ENCODE results near the gene ADGRF3. TPM values are rescaled to one million over a fixed set of nuclear protein-coding genes. Genes with fewer than 3 reads are reported as not detected.
"Not testable (repeated sequence)": the region's sequence is repeated elsewhere in the genome, so short reads cannot be mapped to it uniquely, and the experiment has no call there.

Gene ADGRF3
- 2.2 TPM for polyA plus RNA-seq (2012; ENCODE audit: insufficient read depth, insufficient read length)

- peak; percentile 80 for DNase-seq (ENCODE audit: low read depth, low spot score)
- H3K4me3 ChIP-seq (ENCODE audit: low read length): peak within 1 kb of the TSS; percentile 78
These were observed at the start of gene ADGRF3 for GRCh38 chr2:26346454-26347053. Gene ADGRF3 (minus strand): TSS chr2:26346789. CDS start chr2:26346234, 555 bp downstream.

GRCh38 chr2:26395394-26395793 lies 48.8 kb upstream of the ADGRF3 start:
- no peak overlapping the region for H3K4me3 ChIP-seq (ENCODE audit: low read length)
- no peak for DNase-seq (ENCODE audit: low read depth, low spot score)

- no peak overlapping the region for H3K4me3 ChIP-seq (ENCODE audit: low read length)
- no peak for DNase-seq (ENCODE audit: low read depth, low spot score)
These were observed 48.1 kb upstream of the ADGRF3 start for GRCh38 chr2:26394694-26395093.

- DNase-seq (ENCODE audit: low read depth, low spot score): no peak
- no peak overlapping the region for H3K4me3 ChIP-seq (ENCODE audit: low read length)
These were observed 40.6 kb upstream of the ADGRF3 start for GRCh38 chr2:26387189-26387588.

GRCh38 chr2:26384597-26384996 lies 38.0 kb upstream of the ADGRF3 start:
- DNase-seq (ENCODE audit: low read depth, low spot score): no peak

GRCh38 chr2:26384183-26384582 lies 37.6 kb upstream of the ADGRF3 start:
- no peak overlapping the region for H3K4me3 ChIP-seq (ENCODE audit: low read length)
- DNase-seq (ENCODE audit: low read depth, low spot score): no peak

More at GRCh38 chr2:26384597-26384996, 38.0 kb upstream of the ADGRF3 start:
- H3K4me3 ChIP-seq (ENCODE audit: low read length): no peak overlapping the region

- DNase-seq (ENCODE audit: low read depth, low spot score): no peak
- H3K4me3 ChIP-seq (ENCODE audit: low read length): no peak overlapping the region
These were observed 36.0 kb upstream of the ADGRF3 start for GRCh38 chr2:26382564-26382963.

GRCh38 chr2:26380281-26380680 lies 33.7 kb upstream of the ADGRF3 start:
- no peak for DNase-seq (ENCODE audit: low read depth, low spot score)
- H3K4me3 ChIP-seq (ENCODE audit: low read length): no peak overlapping the region

GRCh38 chr2:26376799-26377198 lies 30.2 kb upstream of the ADGRF3 start:
- DNase-seq (ENCODE audit: low read depth, low spot score): no peak
- H3K4me3 ChIP-seq (ENCODE audit: low read length): no peak overlapping the region

GRCh38 chr2:26370909-26371308 lies 24.3 kb upstream of the ADGRF3 start:
- H3K4me3 ChIP-seq (ENCODE audit: low read length); DNase-seq (ENCODE audit: low read depth, low spot score): not testable (repeated sequence)

- not testable (repeated sequence) for H3K4me3 ChIP-seq (ENCODE audit: low read length); DNase-seq (ENCODE audit: low read depth, low spot score)
These were observed 23.1 kb upstream of the ADGRF3 start for GRCh38 chr2:26369664-26370063.

- no peak for DNase-seq (ENCODE audit: low read depth, low spot score)
- no peak overlapping the region for H3K4me3 ChIP-seq (ENCODE audit: low read length)
These were observed 20.4 kb upstream of the ADGRF3 start for GRCh38 chr2:26366957-26367356.

- no peak overlapping the region for H3K4me3 ChIP-seq (ENCODE audit: low read length)
- no peak for DNase-seq (ENCODE audit: low read depth, low spot score)
These were observed 18.1 kb upstream of the ADGRF3 start for GRCh38 chr2:26364669-26365068.

- no peak for DNase-seq (ENCODE audit: low read depth, low spot score)
- no peak overlapping the region for H3K4me3 ChIP-seq (ENCODE audit: low read length)
These were observed 17.4 kb upstream of the ADGRF3 start for GRCh38 chr2:26363958-26364357.

- DNase-seq (ENCODE audit: low read depth, low spot score): no peak
- H3K4me3 ChIP-seq (ENCODE audit: low read length): no peak overlapping the region
These were observed 16.7 kb upstream of the ADGRF3 start for GRCh38 chr2:26363323-26363722.

- DNase-seq (ENCODE audit: low read depth, low spot score): no peak
- no peak overlapping the region for H3K4me3 ChIP-seq (ENCODE audit: low read length)
These were observed 13.4 kb upstream of the ADGRF3 start for GRCh38 chr2:26359886-26360473.

GRCh38 chr2:26356771-26357170 lies 10.2 kb upstream of the ADGRF3 start:
- H3K4me3 ChIP-seq (ENCODE audit: low read length): no peak overlapping the region
- no peak for DNase-seq (ENCODE audit: low read depth, low spot score)

GRCh38 chr2:26356111-26356510 lies 9.5 kb upstream of the ADGRF3 start:
- DNase-seq (ENCODE audit: low read depth, low spot score): no peak
- no peak overlapping the region for H3K4me3 ChIP-seq (ENCODE audit: low read length)

GRCh38 chr2:26355038-26355995 lies 8.7 kb upstream of the ADGRF3 start:
- no peak for DNase-seq (ENCODE audit: low read depth, low spot score)
- no peak overlapping the region for H3K4me3 ChIP-seq (ENCODE audit: low read length)

- H3K4me3 ChIP-seq (ENCODE audit: low read length); DNase-seq (ENCODE audit: low read depth, low spot score): not testable (repeated sequence)
These were observed 7.9 kb upstream of the ADGRF3 start for GRCh38 chr2:26354469-26354868.
